GM10248 (cell line): ENCODE data around the gene MED29.

Source experiments
- CTCF ChIA-PET: fragments of 300-600 bp; sonication (Branson Sonifier 250); formaldehyde crosslinking; extraction: SDS; loops from one replicate; lab custom pipeline; 2021; ENCODE audit warnings: antibody characterized with exemption; lab: Yijun Ruan, JAX
- POLR2A ChIA-PET: fragments of 350-650 bp; sonication (Branson Sonifier 250); formaldehyde crosslinking; extraction: SDS; loops from one replicate; lab custom pipeline; 2020; ENCODE audit warnings: antibody characterized with exemption; lab: Yijun Ruan, JAX
- DNase-seq: peaks from one replicate; pipeline ENCODE4 v3.0.0; 2012; ENCODE audit errors: extremely low spot score
- TF ChIP-seq, protein P1 (sequence below): IDR thresholded peaks from 2 replicates; pipeline ENCODE4 v1.5.1; 2012; ENCODE audit warnings: mild to moderate bottlenecking, low read depth; ENCODE audit errors: extremely low read depth, missing control alignments, control extremely low read depth

MED29 gene

DNA sequence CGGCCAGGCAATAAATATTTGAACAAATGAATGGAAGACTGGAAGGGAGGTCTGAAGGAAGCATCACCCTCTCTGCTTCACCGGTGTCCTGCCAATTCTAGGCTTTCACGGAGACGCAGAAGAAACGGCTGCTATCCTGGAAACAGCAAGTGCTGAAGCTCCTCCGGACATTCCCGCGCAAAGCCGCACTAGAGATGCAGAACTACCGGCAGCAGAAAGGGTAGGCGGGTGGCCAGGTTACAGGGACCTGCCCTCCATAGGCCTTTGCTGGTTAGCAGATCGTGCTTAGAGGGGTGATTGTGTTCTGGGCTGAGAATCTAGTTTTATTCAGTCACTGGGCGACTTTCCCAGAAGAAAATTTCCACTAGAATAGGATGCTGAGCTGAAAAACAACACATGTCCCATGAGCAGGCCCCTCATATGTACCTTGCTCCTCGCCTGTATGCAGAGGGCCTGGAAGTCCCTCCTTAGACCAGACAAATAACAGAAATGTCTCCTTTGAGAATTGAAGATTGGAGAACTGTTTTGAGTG is 11.2 kb upstream of the MED29 start:
- ChIA-PET POLR2A (interaction anchor here (0.6 kb wide), 1 partner anchor 10 kb away, joined by 3 read pairs; no protein-coding TSS in a partner anchor), CTCF (interaction anchor here (1.3 to 3.0 kb wide), 2 partner anchors 12 to 18 kb away, joined by 3 to 9 read pairs; no protein-coding TSS in a partner anchor)
- DNase-seq = no peak
- TF ChIP-seq, protein P1, sequence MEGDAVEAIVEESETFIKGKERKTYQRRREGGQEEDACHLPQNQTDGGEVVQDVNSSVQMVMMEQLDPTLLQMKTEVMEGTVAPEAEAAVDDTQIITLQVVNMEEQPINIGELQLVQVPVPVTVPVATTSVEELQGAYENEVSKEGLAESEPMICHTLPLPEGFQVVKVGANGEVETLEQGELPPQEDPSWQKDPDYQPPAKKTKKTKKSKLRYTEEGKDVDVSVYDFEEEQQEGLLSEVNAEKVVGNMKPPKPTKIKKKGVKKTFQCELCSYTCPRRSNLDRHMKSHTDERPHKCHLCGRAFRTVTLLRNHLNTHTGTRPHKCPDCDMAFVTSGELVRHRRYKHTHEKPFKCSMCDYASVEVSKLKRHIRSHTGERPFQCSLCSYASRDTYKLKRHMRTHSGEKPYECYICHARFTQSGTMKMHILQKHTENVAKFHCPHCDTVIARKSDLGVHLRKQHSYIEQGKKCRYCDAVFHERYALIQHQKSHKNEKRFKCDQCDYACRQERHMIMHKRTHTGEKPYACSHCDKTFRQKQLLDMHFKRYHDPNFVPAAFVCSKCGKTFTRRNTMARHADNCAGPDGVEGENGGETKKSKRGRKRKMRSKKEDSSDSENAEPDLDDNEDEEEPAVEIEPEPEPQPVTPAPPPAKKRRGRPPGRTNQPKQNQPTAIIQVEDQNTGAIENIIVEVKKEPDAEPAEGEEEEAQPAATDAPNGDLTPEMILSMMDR = no peak

DNA sequence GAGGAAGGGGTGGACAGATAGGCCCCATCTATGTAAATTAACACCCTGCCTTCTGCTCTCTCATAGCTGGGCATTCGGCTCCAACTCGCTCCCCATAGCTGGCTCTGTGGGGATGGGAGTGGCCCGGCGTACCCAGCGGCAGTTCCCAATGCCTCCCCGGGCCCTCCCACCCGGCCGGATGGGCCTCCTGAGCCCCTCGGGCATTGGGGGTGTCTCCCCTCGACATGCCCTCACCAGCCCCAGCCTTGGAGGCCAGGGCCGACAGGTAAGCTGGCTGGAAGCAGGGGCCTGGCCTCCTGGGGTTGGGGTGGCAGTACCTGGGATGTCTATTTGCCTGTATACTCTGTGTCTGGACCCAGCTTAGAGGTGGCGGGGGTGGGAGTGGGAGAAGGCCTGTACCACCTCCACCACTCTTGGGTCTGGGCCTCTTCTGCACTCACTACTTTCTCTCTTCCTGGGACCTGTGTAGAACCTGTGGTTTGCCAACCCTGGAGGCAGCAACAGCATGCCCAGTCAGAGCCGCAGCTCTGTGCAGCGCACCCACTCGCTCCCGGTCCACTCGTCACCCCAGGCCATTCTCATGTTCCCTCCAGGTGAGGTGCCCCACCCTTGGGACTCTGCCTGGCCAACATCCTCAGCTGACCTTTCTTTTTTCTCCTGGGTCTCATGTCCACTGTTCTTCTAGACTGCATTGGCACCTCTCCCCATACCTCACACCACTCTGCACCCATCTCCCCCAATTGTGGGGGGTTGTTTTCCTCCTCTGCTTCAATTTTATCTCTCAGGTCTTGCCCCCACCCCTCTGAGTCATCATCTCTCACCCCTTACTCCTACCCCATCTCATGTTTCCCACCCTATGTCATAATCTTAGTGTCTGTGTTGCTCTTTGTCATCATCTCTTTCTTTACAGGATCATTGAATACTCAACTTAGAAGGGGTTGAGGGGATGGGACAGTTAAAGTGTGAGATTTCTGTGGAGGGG is 10.4 kb upstream of the MED29 start:
- ChIA-PET POLR2A (interaction anchor here (0.6 kb wide), 1 partner anchor 11 kb away, joined by 3 read pairs; no protein-coding TSS in a partner anchor), CTCF (interaction anchor here (1.3 kb wide), 1 partner anchor 22 kb away, joined by 3 read pairs; no protein-coding TSS in a partner anchor)

DNA sequence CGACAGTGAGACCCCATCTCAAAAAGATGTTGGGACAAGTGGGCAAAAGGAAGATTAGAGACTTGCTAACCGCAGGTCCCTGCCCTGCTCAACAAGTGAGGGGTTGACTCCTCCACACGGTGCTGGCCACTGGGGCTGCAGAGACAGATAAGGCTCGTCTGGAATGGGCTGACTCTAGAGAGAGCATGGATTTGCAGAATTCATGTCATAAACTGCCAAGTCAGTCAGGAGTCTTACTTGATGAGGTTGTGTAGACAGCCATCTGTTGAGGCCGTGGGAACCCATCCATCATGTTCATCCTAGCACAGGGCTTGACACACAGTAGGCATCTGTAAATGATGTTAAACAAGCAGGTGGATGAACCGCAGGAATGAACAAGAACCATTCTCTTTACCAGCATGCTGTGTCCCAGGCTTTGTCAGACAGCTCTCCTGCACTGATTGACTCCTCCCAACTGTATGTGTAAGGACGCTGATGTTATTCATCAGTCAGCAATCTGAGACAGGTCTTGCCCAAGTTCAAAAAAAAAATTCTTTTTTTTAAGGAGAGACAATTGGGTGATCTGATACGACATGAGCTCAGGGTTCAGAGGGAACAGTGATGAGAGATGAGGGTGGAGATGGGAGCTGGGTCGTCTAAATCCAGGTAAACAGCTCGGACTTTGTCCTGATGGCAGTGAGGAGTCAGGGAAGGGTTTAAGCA is 9.1 kb upstream of the MED29 start:
- POLR2A ChIA-PET = interaction anchor here (2.0 kb wide), 1 partner anchor 9 kb away, joined by 8 read pairs; the partner anchor contains the start of genes MED29 and PAF1

More for the DNA sequence above, 10.4 kb upstream of the MED29 start:
- TF ChIP-seq, protein P1 = no peak
- no peak for DNase-seq

DNA sequence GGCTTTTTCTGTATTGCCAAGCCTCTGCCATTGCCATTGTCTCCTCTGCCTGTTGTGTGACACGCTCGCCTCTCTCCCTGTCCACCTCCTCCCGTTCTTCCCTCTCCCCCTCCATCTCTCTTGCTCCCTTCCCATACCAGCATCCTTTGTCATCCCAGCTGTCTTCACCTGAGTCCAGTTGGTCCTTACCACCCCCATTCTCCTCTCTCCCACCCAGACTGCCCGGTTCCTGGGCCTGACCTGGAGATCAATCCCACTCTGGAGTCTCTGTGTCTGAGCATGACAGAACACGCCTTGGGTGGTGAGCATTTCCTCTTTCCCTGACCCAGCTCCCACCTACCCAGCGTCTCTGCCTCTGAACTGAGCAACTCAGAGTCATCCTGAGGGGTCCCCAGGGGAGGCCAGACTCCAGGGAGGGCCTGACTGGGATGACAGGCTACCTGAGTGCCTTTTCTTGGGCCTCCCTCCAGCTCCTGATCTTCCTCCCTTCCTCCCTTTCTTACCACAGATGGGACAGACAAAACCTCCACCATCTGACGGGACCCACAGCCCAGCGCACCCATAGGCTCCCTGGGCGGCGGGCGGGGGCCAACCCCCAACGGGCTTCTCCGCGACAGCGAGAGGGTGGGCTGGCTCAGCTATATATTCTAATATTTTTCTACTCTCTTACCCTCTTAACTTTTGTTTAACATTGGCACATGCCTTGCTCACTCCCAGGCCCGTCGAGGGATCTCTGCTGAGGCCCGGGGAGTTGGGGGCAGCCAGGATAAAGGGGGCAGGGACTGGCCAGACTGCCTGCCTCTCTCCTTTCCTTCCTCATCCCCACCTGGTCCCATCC is 8.0 kb upstream of the MED29 start:
- TF ChIP-seq, protein P1 = no peak
- ChIA-PET POLR2A (interaction anchor here (2.0 kb wide), 1 partner anchor 8 kb away, joined by 8 read pairs; the partner anchor contains the start of genes MED29 and PAF1), CTCF (interaction anchor here (1.3 to 1.5 kb wide), 3 partner anchors 15 to 16 kb away, joined by 3 to 4 read pairs (median 3); no protein-coding TSS in a partner anchor)
- no peak for DNase-seq

More for the DNA sequence above, 9.1 kb upstream of the MED29 start:
- CTCF ChIA-PET = interaction anchor here (1.3 to 1.5 kb wide), 3 partner anchors 14 to 23 kb away, joined by 3 to 4 read pairs (median 3); no protein-coding TSS in a partner anchor
- DNase-seq = no peak
- TF ChIP-seq, protein P1 = no peak

DNA sequence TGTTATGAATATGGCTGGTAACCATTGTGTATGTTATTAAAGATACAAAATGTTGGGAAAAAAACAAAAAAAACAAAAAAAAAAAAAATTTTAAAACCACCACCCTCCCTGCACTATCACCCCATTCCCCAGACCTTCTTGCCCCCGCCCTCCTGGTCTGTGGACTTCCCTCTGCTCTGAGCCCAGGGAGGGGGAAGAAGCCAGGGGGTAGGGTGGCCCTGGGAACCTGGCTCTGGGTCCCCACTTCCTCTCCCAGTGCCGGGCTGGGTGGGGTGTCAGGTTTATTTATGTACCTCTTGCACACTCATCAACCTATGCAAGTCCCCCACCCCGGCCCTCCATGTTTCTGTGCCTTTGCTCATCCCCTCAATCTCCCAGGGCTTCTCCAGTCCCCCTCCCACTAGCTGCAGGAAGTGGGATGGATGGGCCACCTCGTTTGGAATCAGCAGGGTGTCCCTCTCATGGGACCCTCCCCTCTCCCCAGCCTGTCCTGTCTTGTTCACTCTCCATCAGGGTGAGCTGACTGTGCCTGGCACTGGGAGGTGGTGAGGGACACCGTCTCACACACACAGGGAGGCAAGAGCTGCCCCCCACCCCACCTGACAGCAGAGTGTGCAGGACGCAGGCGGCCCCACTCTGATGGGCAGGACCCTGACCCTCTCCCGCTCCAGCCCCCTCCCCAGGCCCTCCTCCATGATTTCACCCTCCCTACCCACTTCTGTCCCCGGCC is 6.2 kb upstream of the MED29 start:
- POLR2A ChIA-PET = no interaction called here
- DNase-seq = no peak
- CTCF ChIA-PET = interaction anchor here (1.2 kb wide), 1 partner anchor 13 kb away, joined by 4 read pairs; no protein-coding TSS in a partner anchor
- TF ChIP-seq, protein P1 = no peak
